ENCODE measurements around the gene CHRM5. TPM values are rescaled to one million over a fixed set of nuclear protein-coding genes. Genes with fewer than 3 reads are reported as not detected.

The CHRM5 gene
- total and polyA plus RNA-seq, 2 of the 8 experiments (the other 6 are each of a cell fraction or from before 2014, with no cell fraction given) = not detected

GRCh38 chr15:34019369-34019990 lies 51.2 kb downstream of the CHRM5 start:
- Histone ChIP-seq H3K36me3 (ENCODE audit: control insufficient read depth in 2 of 4, insufficient read depth in 4 of 4, low read length in 3 of 4) (no peaks in the 10 kb centered on the region), H4K5ac (ENCODE audit: insufficient read length, low read depth, low read length) (no peak overlapping the region), H3K27me3 (replicated peaks in 1 of 4; ENCODE audit: control insufficient read depth in 3 of 4, extremely low read depth in 1 of 4, insufficient read depth in 3 of 4, low read length in 3 of 4) (no peaks in the 10 kb centered on the region), H3K9me3 (ENCODE audit: insufficient read depth in 2 of 2, low read depth in 1 of 2, low read length in 1 of 2) (peaks cover 0 to 2% of the 10 kb centered on the region in 2 experiments; a peak in 1 of 4 replicates), H2BK15ac (ENCODE audit: low read length) (no peak overlapping the region), H3K4ac (replicated peaks; ENCODE audit: insufficient read length, low read depth, low read length) (no peak overlapping the region), H3K9ac (replicated peaks in 1 of 4; ENCODE audit: extremely low read depth in 1 of 4, low read depth in 3 of 4, low read length in 3 of 4) (no peak overlapping the region), H4K20me1 (replicated peaks in 1 of 2; ENCODE audit: control insufficient read depth in 1 of 2, insufficient read depth in 2 of 2, low read length in 2 of 2) (no peaks in the 10 kb centered on the region), H3K4me1 (replicated peaks in 1 of 4; ENCODE audit: control insufficient read depth in 3 of 4, insufficient read depth in 4 of 4, low read length in 3 of 4) (no peaks in the 10 kb centered on the region), H3K27ac (ENCODE audit: low read depth, low read length) (no peak overlapping the region), H3K56ac (replicated peaks; ENCODE audit: insufficient read length, low read depth, low read length) (no peak overlapping the region), H3K79me1 (ENCODE audit: low read depth, low read length) (no peaks in the 10 kb centered on the region), H3K79me2 (ENCODE audit: control insufficient read depth in 1 of 2, insufficient read depth in 2 of 2, low read length in 2 of 2) (no peaks in the 10 kb centered on the region), H3K23me2 (ENCODE audit: low read depth, low read length) (no peaks in the 10 kb centered on the region), H2BK120ac (replicated peaks; ENCODE audit: low read depth, low read length) (no peak overlapping the region), H3K23ac (ENCODE audit: insufficient read length) (no peak overlapping the region), H4K91ac (replicated peaks; ENCODE audit: insufficient read length, low read length) (no peak overlapping the region), H2BK5ac (ENCODE audit: low read depth, low read length) (no peak overlapping the region), H2AFZ (ENCODE audit: low read length) (no peak overlapping the region), H4K8ac (ENCODE audit: extremely low read depth, insufficient read depth, low read length) (no peak overlapping the region), H3K18ac (ENCODE audit: extremely low read depth, low read length) (no peak overlapping the region), H2BK12ac (ENCODE audit: low read depth, low read length) (no peak overlapping the region), H3K4me2 (ENCODE audit: insufficient read depth in 1 of 2, low read depth in 2 of 2, low read length in 2 of 2) (no peak overlapping the region), H3K4me3 (ENCODE audit: extremely low read depth in 1 of 4, insufficient read depth in 2 of 4, low read depth in 3 of 4, low read length in 4 of 4) (no peak overlapping the region), H2BK20ac (ENCODE audit: low read length) (no peak overlapping the region), H3K14ac (ENCODE audit: insufficient read length) (no peak overlapping the region), H2AK5ac (ENCODE audit: low read depth, low read length) (no peak overlapping the region)
- ChIA-PET CTCF (ENCODE audit: partially characterized antibody) (interaction anchor here (0.9 to 1.6 kb wide), 2 partner anchors 26 to 283 kb away, joined by 4 to 6 read pairs; no protein-coding TSS in a partner anchor), POLR2A (ENCODE audit: partially characterized antibody) (no interaction called here)
- TF ChIP-seq TAF1 (IDR thresholded peaks at IDR 0.05; ENCODE audit: low read depth, low read length) (no peak), RNF2 (IDR thresholded peaks at IDR 0.05; ENCODE audit: borderline replicate concordance, low read depth, low read length, missing control alignments, poor library complexity, severe bottlenecking) (no peak), MAFK (IDR thresholded peaks at IDR 0.05; ENCODE audit: low read depth, low read length) (no peak), KDM5A (IDR thresholded peaks at IDR 0.05; ENCODE audit: low read length) (no peak), FOSL1 (IDR thresholded peaks at IDR 0.05; ENCODE audit: insufficient read depth, low read depth, low read length) (no peak), RXRA (IDR thresholded peaks at IDR 0.05; ENCODE audit: insufficient read depth, low read depth, low read length) (no peak), GABPA (IDR thresholded peaks at IDR 0.05; ENCODE audit: borderline replicate concordance, insufficient read depth, low read length) (no peak), RBBP5 (IDR thresholded peaks at IDR 0.05; ENCODE audit: borderline replicate concordance, low read depth, low read length) (no peak), HDAC6 (IDR thresholded peaks at IDR 0.05; ENCODE audit: low read depth, low read length) (no peak)
- WGBS, 2 experiments (ENCODE audit: extremely low coverage in 1 of 2, insufficient coverage in 1 of 2, insufficient read length in 1 of 2, insufficient replicate concordance in 2 of 2, low coverage in 1 of 2, low lambda C conversion rate in 2 of 2, missing lambda C conversion rate in 1 of 2) = 94% methylated on average over 3 of the region's 3 CpGs; no CpG with 5 or more reads in 1 of the 2 experiments
- DNase-seq (ENCODE audit: low read depth in 1 of 2, low spot score in 2 of 2) (no peak), FAIRE-seq (no peak)
